NCI-H2029 (cell line): ENCODE results near the gene TTC27.
"Not testable (repeated sequence)": the region's sequence is repeated elsewhere in the genome, so short reads cannot be mapped to it uniquely, and the experiment has no call there.

Source experiments
- DNase-seq: peaks from one replicate; lab custom pipeline; 2025; lab: John Stamatoyannopoulos, UW

Gene TTC27

GRCh38 chr2:32852856-32853255, 225.0 kb downstream of the TTC27 start:
- DNase-seq, result no peak

DNA sequence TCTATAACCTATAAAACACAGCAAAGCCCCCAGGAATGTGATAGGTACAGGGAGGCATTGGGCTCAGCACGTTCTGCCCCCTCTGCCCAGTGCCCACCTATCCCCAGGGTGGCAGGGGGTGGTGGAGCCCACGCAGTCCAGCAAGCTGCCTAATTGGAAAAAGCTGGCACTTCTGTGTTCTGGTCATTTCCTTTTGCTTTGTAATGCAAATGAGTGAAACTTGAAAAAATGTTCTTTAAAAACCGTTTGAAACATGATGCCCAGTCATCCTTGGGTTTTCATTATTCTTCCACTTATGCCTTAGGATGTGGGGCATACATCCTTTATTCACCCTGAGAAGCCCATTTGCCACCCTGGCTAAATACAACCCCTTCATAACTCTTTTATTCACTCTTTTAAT, 229.0 kb downstream of the TTC27 start:
- DNase-seq, result no peak

- no peak for DNase-seq
Measured at GRCh38 chr2:32858713-32859112, 230.9 kb downstream of the TTC27 start.

DNA sequence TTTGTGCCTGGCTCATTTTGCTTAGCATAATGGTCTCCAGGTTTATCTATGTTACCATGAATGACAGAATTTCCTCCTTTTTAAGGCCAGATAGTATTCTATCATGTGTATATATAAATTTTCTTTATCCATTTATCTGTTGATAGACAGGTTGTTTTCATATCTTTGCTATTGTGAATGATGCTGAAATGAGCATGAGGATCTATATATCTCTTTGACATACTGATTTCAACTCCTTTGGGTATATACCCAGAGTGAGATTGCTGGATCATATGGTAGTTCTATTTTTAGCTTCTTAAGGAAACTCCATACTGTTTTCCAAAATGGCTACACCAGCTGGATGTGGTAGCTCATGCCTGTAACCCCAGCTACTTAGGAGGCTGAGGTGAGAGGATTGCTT, 232.5 kb downstream of the TTC27 start:
- DNase-seq, result no peak

DNA sequence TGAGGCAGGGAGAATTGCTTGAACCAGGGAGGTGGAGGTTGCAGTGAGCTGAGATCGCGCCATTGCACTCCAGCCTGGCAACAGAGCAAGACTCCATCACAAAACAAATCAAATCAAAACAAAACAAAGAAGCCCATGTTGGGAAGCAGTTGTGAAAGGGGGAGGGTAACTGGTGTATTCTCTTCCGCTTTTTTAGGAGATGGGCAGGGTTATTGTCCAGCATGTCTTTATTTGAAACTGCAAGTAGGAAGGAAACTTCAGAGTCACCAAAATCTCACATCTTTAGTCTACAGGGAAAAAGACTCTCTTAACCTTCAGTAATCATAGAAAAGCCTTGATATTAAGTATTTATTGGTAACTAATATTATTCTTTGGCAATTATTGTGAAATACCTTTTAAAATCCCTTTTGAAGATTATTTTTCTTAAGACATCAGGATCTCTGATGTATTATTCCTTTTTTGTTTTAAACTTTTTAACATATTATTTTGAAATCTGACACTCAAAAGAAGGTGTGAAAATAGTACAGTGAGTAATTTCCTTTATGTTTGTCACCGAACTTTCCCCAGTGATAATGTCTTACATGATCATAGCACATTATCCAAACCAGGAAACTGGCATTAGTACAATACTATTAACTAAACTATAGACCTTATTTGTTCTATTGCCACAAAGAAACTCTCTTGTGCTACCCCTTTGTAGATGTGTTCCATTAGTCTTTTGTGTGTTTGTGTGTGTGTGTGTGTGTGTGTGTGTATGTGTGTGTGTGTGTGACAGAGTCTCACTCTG, 234.6 kb downstream of the TTC27 start:
- no peak for DNase-seq

GRCh38 chr2:32863326-32863725, 235.5 kb downstream of the TTC27 start:
- DNase-seq, result no peak

DNA sequence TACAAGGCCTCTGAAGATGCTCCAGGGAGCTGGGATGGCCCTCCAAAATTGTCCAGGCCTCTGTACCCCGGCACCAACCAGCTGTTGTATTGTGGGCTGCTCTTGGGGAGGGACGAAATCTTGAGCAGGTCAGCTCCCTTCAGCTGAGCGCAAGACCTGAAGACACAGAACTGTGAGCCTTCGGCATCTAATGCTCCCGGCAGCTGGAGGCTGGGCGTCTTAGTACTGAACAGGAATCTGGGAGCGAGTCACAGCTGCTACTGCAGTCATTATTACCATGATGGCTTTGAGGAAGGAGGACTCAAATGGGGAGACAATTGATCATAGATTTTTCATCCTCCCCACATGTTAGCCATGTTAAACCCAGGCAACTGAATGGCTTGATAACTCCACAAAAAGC, 236.0 kb downstream of the TTC27 start:
- no peak for DNase-seq

DNA sequence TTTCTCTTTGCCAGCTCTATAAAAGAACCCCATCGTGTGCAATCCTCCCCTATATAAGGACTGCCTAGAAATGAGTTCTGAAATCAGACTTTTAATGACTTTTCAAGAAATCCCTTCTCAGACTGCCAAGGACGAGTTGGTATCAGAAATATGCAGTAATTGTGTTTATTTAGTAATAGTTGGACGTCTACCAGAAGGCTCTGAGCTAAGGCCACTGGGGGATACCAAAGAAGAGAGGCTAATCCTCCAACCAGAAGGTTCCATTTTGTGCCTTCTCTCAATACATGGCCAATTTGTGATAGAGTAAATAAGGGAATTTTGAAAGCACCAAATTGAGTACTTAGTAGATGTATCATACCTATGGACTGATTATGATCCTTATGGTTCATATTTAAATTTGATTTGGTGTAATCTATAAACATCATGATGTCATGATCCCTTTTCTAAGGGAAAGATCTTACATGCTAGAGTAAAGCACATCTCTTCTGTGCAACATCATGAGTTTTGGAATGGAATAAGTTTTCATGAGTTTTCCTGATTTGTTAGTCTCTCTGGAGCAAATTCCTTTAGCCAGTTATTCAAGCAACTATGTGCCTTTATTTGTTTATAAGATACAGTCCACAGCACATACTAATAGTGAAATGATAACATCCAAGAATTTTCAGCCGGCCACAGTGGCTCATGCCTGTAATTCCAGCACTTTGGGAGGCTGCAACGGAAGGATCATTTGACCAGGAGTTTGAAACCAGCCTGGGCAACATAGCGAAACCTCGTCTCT, 236.7 kb downstream of the TTC27 start:
- DNase-seq, result no peak

DNA sequence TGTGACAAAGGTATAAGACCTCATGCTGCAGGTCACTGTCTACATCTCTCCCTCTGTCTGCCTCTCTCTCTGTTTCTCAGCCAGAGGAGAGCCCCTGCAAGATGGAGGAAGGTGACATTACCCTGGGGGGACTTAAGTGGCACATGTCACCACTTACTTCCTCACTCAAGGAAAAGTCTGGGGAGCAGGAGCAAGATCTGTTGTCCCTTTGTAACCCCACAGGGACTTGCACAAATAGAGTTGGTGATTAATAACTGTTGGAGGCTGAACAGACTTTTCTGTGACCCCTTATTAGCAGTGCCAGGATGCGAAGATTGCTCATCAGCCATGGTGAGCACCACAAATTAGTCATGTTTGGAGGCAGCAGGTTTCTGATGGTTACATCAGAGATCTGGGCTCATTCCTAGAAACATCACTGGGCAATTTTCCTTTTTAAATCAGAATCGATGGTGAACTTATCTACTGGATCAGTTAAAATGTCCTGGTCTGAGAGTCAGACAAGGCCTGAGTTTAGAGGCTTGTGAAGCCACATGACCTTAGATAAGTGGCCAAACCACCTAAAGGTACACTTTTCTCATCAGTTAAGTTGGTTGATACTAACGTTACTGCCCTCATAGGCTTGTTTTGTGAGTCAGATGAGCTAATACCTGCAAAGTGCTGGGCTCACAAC, 237.7 kb downstream of the TTC27 start:
- no peak for DNase-seq

- not testable (repeated sequence) for DNase-seq
Measured at GRCh38 chr2:32866462-32866861, 238.6 kb downstream of the TTC27 start.
